GM12874 (cell line): ENCODE data around the gene RAP1GDS1.

Experiments
- TF ChIP-seq, protein P1 (sequence below): IDR thresholded peaks from 2 replicates; pipeline ENCODE4 v1.5.1; 2011; ENCODE audit warnings: low read depth, mild to moderate bottlenecking, control low read depth, low read length, moderate library complexity; ENCODE audit not compliant: insufficient read depth

Gene RAP1GDS1

DNA sequence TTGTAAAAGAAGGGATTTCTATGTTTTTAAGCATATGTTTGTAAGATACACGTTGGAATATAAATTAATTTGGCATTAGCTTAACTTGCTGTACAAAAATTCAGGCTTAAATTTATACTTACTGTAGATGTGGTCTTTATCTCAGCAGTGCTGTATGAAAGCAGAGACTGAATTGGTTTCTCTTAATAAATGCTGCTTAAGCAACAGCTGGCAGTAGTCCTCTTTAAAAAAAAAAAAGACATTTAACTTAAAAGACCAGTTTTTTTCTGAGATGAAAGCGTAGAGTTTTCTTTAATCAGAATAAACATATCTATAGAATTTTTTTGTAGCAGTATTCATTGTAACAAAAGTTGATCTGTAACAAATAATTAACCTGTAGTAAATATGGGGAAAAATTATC is 124.6 kb downstream of the RAP1GDS1 start:
- TF ChIP-seq, protein P1, sequence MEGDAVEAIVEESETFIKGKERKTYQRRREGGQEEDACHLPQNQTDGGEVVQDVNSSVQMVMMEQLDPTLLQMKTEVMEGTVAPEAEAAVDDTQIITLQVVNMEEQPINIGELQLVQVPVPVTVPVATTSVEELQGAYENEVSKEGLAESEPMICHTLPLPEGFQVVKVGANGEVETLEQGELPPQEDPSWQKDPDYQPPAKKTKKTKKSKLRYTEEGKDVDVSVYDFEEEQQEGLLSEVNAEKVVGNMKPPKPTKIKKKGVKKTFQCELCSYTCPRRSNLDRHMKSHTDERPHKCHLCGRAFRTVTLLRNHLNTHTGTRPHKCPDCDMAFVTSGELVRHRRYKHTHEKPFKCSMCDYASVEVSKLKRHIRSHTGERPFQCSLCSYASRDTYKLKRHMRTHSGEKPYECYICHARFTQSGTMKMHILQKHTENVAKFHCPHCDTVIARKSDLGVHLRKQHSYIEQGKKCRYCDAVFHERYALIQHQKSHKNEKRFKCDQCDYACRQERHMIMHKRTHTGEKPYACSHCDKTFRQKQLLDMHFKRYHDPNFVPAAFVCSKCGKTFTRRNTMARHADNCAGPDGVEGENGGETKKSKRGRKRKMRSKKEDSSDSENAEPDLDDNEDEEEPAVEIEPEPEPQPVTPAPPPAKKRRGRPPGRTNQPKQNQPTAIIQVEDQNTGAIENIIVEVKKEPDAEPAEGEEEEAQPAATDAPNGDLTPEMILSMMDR: no peak

DNA sequence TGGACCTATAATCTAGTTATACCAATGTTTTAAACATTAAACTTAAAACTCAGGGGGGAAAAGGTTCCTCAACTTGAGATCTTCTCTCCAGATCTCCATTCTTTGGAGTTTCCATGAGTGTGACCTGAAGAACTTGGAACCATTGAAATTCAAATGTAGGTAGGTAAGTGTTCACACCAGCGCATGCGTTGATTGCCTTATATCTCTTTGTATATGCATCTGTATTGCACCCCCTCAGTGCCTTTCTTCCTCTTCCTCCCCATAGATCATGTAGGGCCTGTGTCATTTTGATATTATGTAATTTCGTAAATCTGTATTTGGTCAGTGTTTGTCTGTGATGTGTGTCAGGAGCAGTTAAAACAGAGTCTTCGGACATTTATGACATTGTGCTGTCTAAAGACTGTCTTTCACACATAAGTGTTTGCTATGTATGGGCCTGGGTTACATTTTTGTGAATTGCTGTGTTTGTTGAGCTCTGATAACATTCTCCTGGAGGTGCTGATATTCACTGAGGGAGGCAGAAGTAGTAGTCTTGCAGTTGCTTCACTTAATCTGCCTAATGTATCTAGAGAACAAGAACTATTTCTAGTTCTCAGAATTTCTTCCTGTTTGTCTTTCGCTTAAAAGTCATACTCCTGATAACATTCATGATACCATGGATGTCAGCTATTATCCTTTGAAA is 126.3 kb downstream of the RAP1GDS1 start:
- TF ChIP-seq, protein P1: no peak

DNA sequence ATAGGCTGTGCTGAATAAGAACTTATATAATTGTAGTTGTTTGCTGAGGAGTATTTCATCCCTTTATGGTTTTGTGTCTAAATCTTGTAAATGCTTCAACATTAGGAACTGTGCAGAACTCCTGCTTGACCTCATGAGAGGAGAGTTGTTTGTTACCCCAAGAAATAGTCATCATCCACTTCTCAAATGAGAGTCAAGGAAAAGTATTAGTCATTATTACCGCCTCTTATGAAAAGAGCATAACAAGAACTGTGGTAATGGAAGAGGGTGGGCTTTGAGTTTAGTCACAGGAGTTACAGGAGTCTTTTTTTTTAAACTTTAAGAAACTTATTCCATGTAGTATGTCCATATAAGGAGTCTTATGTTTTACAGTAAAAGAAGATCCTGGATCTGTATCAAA is 132.9 kb downstream of the RAP1GDS1 start:
- TF ChIP-seq, protein P1: no peak

DNA sequence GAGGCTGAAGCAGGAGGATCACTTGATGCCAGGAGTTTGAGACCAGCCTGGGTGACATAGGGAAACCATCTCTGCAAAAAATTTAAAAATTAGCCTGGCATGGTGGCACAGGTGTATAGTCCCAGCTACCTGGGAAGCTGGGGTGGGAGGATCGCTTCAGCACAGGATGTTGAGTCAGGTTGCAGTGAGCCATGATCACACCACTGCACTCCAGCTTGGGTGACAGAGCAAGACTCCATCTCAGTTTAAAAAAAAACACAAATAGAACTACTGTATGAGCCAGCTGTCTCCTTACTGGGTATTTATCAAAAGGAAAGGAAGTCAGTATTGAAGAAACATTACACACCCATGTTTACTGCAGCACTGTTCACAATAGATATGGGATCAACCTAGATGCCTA is 138.7 kb downstream of the RAP1GDS1 start:
- TF ChIP-seq, protein P1: no peak

DNA sequence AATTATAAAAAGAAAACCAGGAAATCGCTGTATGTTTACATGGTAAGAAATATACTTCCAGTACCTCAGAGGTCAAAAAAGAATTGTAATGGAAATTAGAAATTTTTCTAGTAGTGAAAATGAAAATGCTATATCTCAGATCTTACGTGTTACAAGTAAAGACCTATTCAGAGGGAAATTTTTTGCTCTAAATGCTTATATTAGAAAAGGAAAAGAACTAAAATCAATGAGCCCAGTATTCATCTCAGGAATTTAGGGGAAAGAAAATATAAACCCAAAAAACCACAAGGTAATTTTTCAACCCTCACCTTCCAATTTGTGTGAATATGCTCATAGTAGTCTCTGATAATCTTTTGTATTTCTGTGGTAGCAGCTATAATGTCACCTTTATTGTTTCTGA is 145.6 kb downstream of the RAP1GDS1 start:
- TF ChIP-seq, protein P1: no peak

DNA sequence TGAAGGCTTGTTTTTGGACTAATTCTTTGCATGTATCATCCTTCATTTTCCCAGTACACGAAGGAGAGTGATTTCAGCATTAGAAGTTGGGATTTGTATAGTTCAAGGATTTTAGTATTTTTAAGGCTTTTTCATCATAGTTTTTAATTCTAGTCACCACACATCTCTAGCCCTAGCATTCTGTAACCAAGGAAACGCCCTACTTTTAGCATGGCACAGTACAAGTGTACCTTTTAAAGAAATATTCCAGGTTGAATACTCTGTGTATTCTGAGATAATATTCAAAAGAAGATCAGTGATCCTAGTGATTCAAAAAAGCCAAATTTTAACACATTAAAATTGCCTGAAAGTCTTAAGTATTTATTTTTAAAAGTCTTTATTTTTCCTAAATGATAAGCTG is 150.5 kb downstream of the RAP1GDS1 start:
- TF ChIP-seq, protein P1: no peak

DNA sequence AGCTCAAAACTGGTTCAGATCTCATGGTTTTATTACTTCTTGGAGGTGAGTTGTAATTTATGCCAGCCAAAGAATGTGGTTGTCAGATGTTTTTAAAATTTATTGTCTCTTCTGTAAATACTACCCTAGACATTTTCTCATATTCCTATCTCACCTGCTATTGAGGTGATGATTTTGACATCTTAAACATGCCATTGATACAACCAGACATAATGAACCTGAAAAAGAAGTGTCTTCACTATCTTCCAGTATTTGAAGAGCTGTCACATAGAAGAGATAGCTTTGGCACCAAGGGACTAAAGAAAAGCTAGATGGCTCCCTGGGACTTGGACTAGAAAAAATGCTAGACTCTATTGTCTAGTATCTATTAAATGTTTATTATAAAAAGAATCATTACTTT is 155.7 kb downstream of the RAP1GDS1 start:
- TF ChIP-seq, protein P1: no peak
